Hematopoietic multipotent progenitor cell treated with erythropoietin and hydrocortisone succinate and interleukin-3 and kit ligand, for 17 days (in vitro differentiated cells): ENCODE measurements around the gene PRMT2.

Experiments
- DNase-seq: peaks from one replicate; pipeline ENCODE4 v3.0.0-alpha.2; 2015; ENCODE audit warnings: low spot score

The PRMT2 gene

GRCh38 chr21:46635324-46636180 is at the start of gene PRMT2:
PRMT2 (plus strand) TSS chr21:46635674; CDS start chr21:46636952, 1,278 bp downstream.
- DNase-seq: peak; percentile 99

- no peak for DNase-seq
Measured at GRCh38 chr21:46594276-46594675, 41.2 kb upstream of the PRMT2 start.

DNA sequence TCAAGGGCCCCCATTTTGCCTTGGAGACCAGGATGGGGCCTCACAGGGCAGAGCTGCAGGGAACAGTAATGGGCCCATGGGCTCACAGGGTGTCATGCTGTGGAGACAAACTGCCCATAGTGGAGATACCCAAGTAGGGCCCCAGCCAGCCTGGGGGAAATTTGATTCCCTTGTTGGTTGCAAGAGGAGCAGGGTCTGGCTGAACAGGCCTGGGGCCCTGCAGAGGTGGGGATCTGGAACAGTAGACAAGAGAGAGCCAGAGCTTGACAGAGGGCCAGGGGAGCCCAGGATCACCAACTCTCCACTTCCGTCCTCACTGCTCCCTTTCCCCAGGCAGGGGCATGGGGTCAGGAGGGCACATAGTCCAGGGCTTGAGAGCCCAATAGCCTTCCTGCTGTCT is 39.3 kb upstream of the PRMT2 start:
- no peak for DNase-seq

DNA sequence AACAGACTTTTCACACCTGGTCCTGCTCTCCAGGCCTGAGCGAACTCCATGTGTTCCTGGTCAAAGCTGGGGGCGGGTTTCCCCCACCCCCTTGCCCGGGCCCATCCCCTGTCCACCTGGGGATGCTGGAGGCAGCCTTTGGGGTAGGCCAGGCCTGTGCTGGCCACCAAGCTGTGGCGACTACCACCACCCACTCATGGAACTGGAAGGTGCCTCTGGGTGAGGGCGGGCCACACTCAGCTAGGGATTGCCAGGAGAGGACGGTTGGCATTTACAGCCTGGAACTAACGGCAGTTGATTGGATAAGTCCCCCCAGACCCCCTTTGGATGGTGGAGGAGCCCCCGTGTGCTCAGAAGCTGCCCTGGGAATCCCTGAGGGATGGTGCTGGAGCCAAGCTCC is 38.4 kb upstream of the PRMT2 start:
- no peak for DNase-seq

DNA sequence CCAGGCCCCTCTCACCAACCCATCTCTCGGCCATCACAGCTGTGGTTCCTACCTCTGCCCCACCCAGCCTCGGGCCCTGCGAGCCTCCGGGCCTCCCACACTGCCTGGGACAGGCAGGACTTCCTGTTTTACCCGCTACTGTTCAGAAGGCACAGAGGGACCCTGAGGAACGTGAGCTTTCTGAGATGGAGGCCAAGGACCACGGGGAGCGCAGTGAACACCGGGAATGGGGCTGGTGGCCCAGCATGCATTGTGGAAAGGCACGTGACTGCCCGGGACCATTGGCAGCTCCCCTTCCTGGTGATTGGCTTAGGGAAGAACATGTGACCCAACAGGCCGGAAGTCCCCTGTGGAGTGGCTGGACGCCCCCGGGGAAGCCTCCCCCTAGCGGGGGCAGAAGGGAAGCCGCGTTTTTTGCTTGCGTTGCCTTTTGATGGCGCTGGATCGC is 37.6 kb upstream of the PRMT2 start:
- no peak for DNase-seq

DNA sequence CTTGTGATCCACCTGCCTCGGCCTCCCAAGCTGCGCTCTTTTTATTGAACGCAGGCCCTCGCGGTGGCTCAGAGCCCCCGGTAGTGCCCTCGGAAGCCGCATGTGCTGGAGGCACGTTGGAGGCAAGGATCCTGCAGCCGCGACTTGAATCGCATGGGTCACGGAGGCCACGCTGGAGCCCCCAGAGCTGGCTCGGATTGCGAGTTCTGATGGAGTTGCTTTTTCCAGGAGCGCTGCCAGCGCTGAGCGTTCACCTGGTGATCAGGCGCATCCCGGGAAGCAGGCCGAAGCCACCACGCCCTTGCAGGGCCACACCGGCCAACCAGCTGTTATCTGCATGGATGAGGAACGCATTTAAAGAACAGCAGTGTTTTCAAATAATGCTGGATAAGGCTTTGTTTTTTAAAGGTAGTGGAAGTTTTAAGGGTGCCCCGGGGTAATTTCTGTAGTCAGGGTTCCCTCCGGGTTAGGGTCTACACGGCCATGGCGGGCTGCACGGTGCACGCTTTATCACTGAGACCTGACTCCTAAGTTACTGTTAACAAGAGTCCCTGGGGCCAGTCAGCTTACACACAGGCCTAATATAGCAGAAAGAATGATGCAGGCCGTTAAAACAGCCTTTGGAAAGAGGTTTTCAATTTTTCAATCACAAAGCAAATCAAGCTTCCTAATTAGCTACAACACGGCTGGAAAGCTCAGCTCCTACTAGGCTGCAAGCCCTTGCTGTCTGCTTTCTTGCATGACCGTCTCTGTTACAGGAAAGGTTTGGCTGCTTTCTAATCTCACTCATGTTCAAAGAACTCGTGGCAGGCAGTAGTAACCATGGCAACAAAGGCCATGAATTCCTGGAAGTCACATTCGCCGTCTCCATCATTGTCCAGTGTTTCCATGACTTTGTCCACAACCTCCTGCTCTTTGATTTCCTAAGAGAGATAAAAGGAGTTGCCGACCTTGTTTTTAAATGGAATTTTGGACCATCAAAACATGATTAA is 36.6 kb upstream of the PRMT2 start:
- no peak for DNase-seq

GRCh38 chr21:46600305-46600704 is 35.2 kb upstream of the PRMT2 start:
- DNase-seq: no peak

- DNase-seq: no peak
Measured at GRCh38 chr21:46600978-46601377, 34.5 kb upstream of the PRMT2 start.

DNA sequence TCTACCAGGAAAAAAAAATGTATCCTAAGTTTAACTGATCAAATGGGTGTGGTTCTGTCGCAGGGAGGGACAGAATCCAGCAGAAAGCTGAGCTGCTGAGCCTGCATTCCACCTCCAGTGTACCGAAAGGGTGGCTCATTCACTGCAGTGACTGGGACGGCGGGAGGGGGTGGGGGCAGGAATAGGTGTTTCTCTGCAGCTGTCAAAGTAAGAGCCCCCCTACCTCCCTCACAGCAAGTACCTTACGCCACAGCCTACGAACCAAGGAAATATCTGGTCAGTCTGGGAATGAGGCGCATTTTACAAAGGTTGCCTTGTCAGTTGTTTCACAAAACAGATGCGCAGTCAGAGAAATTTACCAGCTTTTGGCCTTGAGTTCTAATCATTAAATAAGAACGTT is 32.2 kb upstream of the PRMT2 start:
- no peak for DNase-seq

DNA sequence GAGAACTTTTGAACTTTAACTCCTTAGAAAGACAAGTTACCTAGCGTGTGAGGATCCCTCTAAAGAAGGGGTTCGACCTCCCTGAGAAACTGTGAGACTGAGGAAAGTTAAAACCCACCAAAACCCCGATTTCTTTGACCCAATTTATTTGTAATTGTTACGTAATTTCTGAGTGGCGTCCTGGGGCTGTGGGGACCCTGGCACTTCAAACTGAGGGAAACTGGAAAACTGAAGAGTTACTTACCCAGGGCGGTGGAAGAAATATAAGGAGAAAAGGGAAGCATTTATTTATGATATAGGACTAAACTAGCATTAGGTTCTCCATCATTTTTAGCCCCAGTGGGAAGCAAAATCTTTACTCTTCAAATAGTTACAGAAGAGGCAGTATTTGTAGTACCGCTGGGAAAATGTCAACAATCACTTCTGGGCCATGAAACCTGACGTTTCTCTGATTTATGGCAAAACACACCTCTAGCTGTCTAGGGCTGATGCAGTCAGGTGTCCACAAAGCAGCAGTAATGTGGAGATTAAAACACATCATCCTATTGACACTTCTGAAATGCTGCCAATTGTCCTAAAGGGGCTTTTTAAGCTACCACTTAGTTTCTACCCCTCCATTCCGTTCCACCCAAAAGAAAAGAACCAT is 31.0 kb upstream of the PRMT2 start:
- no peak for DNase-seq

DNA sequence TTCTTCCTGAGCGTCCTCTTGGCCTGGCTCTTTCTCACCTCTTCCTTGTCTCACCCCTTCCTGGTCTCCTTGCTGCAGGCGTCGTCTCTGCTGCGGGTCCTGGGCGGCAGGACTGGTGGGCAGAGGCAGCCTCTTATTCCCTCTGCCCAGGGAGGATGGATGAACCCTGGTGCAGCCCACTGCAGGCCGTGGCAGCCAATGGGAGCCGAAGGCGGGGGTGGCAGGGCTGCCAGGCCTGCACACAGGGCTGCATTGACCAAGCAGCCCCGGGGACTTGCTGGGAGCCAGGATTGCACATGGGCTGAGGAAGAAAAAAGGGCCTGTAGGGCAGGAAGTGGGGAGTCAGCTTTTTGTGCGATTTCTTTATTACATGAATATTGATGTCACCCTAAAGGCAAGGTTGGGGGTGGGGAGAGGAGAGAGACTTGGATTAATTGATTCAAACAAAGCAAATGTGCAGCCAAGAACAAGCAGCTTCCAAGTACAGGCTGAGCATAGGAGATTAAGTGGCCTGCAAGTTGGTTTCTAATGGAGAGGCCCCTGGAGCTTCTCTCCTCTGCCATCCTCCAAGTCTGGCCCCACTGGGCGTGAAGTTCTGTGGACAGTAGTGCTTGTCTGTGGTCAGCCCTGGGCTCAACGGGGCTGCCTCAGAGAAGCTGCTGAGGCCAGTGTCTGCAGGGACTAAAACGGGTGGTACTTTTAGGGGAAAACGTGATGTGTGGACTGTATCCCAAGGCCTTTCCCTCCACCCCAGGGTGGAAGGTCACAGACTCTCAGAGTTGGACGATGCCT is 30.3 kb upstream of the PRMT2 start, which contains the start of gene S100B:
S100B (minus strand) TSS at position 108 of the 792 bp plus-strand sequence. CDS start 2,667 bp downstream, outside the sequence.
- no peak for DNase-seq

DNA sequence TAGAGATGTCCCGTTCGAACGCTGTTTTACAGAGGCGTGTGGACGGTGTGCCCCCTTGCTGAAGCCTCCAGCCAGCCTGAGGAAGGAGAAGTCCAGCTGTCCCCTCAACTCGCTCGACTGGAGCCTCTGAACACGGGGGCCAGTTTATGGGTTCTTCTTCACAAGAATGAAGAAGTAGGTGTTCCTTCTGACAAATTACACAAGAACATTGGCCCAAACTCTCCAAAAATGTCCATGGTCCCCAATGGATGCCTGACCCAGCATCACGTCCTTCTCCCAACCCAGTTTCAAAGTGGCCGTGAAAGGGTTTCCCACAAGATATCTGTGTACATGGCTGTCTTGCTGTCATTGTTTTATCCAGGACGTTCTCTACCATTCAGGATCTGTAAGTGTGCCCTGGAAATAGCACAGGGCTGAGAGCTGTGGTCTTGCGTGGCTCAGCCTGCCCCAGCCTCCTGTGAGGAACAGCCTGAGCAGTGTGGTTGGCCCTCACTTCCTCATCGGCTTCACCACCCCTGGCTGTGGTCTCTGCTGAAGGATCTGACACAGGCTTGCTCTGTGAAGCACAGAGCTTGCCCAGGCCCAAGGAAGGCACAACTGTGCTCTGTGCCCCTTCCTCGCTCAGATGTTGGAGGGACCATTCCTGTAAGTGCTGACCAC is 29.6 kb upstream of the PRMT2 start:
- no peak for DNase-seq

DNA sequence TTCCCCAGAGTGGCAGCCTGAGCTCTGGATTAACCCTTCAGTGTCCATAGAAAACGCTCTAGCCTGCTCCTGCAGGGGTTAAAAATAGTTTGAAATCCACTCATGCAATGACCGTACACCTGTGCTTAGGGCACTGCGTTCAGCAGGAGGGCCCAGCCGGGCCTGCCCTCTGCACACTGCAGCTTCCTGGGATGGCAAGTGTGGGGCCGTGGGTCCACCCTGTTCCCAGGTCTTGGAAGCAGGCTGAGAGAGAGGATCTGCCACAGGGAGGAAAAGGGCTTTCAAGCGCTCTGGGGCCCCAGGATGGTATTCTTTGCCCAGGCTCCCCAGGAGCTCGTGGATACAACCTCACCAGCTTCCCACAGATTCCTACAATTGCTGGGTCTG is 29.1 kb upstream of the PRMT2 start:
- no peak for DNase-seq

- no peak for DNase-seq
Measured at GRCh38 chr21:46607636-46608035, 27.8 kb upstream of the PRMT2 start.

DNA sequence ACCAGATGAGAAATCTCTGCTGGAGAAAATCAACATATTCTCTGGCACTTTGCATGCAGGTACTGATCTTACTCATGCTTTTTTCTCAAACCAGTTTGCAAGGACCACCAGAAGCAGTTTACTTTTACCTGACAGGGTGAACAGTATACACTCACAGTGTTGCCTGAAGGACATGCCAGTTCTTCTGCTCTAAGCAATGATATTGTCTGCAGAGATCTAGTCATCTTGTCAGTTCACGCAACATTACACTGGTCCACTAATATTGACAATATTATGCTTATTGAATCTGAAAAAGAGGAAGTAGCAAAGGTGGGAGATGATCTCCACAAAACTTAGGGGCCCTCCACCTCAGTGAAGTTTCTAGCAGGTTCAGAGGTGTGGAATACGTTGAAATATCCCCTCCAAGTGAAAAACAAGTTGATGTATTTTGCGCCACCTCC is 26.8 kb upstream of the PRMT2 start:
- DNase-seq: no peak

- no peak for DNase-seq
Measured at GRCh38 chr21:46610018-46610701, 25.3 kb upstream of the PRMT2 start.

DNA sequence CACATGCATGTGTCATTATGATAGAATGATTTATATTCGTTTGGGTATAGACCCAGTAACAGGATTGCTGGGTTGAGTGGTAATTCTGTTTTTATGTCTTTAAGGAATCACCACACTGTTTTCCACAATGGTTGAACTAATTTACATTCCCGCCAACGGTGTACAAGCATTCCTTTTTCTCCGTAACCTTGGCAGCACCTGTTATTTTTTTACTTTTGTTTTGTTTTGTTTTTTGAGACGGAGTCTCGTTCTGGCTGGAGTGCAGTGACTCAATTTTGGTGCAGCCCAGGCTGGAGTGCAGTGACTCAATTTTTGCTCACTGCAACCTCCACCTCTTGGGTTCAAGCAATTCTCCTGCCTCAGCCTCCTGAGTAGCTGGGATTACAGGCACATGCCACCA is 22.1 kb upstream of the PRMT2 start:
- DNase-seq: no peak

DNA sequence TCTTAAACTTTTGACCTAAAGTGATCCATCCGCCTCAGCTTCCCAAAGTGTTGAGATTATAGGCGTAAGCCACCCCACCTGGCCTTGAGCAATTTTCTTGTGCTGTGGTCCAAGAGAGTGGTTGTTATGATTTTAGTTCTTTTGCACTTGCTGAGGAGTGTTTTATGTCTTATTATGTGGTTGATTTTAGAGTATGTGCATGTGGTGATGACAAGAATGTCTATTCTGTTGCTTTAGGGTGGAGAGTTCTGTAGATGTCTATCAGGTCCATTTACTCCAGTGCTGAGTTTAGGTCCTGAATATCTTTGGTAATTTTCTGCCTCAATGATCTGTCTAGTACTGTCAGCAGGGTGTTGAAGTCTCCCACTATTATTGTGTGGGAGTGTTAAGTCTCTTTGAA is 19.4 kb upstream of the PRMT2 start:
- no peak for DNase-seq

- DNase-seq: no peak
Measured at GRCh38 chr21:46616656-46617055, 18.8 kb upstream of the PRMT2 start.
